ENCODE measurements around the gene IQCH.

- TF ChIP-seq GATA2 (IDR thresholded peaks at IDR 0.05; ENCODE audit: low read depth, low read length) = no peak
- TF ChIP-seq GATA3 (IDR thresholded peaks at IDR 0.05; ENCODE audit: low read depth, low read length) = no peak
Measured at GRCh38 chr15:67241132-67241855, 13.3 kb upstream of the IQCH start.

All from SH-SY5Y (cell line).